Smooth muscle cell (in vitro differentiated cells): Measurements from ENCODE around the gene BMP8B. TPM values are rescaled to one million over a fixed set of nuclear protein-coding genes. Genes with fewer than 3 reads are reported as not detected.

Experiments
- DNase-seq: peaks from one replicate; lab custom pipeline; 2025; ENCODE audit not compliant: unreplicated experiment; lab: John Stamatoyannopoulos, UW
- H2AFZ ChIP-seq: fragments of 200-600 bp; sonication (generic); 2 replicates; pipeline ENCODE4 v1.6.0; 2016; ENCODE audit warnings: antibody characterized with exemption, low read depth, mild to moderate bottlenecking
- H3F3A ChIP-seq: fragments of 200-600 bp; sonication (generic); 2 replicates; pipeline ENCODE4 v1.6.0; 2017; ENCODE audit warnings: antibody characterized with exemption, low read depth
- H3K27ac ChIP-seq: fragments of 200-600 bp; sonication (generic); 2 replicates; pipeline ENCODE4 v1.5.1; 2016; ENCODE audit warnings: low read depth, mild to moderate bottlenecking
- H3K27me3 ChIP-seq: fragments of 200-600 bp; sonication (generic); 2 replicates; pipeline ENCODE4 v1.6.1; 2016; ENCODE audit warnings: low read depth, mild to moderate bottlenecking
- H3K36me3 ChIP-seq: fragments of 200-600 bp; sonication (generic); 2 replicates; pipeline ENCODE4 v1.5.1; 2016; ENCODE audit warnings: low read depth
- H3K4me1 ChIP-seq: fragments of 200-600 bp; sonication (generic); 2 replicates; pipeline ENCODE4 v1.5.1; 2016; ENCODE audit warnings: low read depth
- H3K4me2 ChIP-seq: fragments of 200-600 bp; sonication (generic); 2 replicates; pipeline ENCODE4 v1.6.0; 2016; ENCODE audit warnings: mild to moderate bottlenecking
- H3K4me3 ChIP-seq: fragments of 200-600 bp; sonication (generic); 2 replicates; pipeline ENCODE4 v1.5.1; 2016; ENCODE audit warnings: mild to moderate bottlenecking
- H3K79me2 ChIP-seq: fragments of 200-600 bp; sonication (generic); 2 replicates; pipeline ENCODE4 v1.6.0; 2016; ENCODE audit warnings: low read depth, mild to moderate bottlenecking
- H3K9ac ChIP-seq: fragments of 200-600 bp; sonication (generic); 2 replicates; pipeline ENCODE4 v1.6.0; 2016; ENCODE audit warnings: low read depth
- H3K9me3 ChIP-seq: fragments of 200-600 bp; sonication (generic); replicated peaks from 2 replicates; pipeline ENCODE4 v1.5.1; 2016; ENCODE audit warnings: low read depth
- H4K20me1 ChIP-seq: fragments of 200-600 bp; sonication (generic); 2 replicates; pipeline ENCODE4 v1.6.0; 2016; ENCODE audit warnings: low read depth
- CTCF ChIP-seq: fragments of 200-600 bp; sonication (generic); IDR thresholded peaks from 2 replicates; pipeline ENCODE4 v1.5.1; 2017; ENCODE audit warnings: borderline replicate concordance, mild to moderate bottlenecking, antibody characterized with exemption; ENCODE audit not compliant: insufficient read depth, poor library complexity, severe bottlenecking
- WGBS: methylation state at CpG from one replicate; pipeline ENCODE4 v1.1.7; 2016; ENCODE audit warnings: low lambda C conversion rate; 5-methylcytosine and 5-hydroxymethylcytosine counted together
- polyA plus RNA-seq: library from polyadenylated mRNA; unstranded; fragments of >200 nt; fragmentation: Nextera tagmentation; extraction: Ambion mirVana; gene quantifications from 2 replicates; pipeline ENCODE4 v1.2.1, GENCODE V29; 2016
- total RNA-seq: library from RNA; depleted of rRNA; stranded (reverse); fragments of >200 nt; gene quantifications from 2 replicates; pipeline ENCODE4 v1.2.3, GENCODE V29; 2014

The BMP8B gene
- total and polyA plus RNA-seq, 2 experiments from 2014 or later, result 0.06 TPM; not detected in 1

GRCh38 chr1:39735731-39736130, 52.9 kb downstream of the BMP8B start:
- no peak overlapping the region for H3K4me2 ChIP-seq
- DNase-seq, result no peak
- H3K4me3 ChIP-seq, result no peak overlapping the region
- no peaks in the 10 kb centered on the region for H3F3A ChIP-seq
- H3K9ac ChIP-seq, result no peak overlapping the region
- H3K4me1 ChIP-seq, result peaks cover 10% of the 10 kb centered on the region
- H3K9me3 ChIP-seq, result no peaks in the 10 kb centered on the region
- H3K27ac ChIP-seq, result no peak overlapping the region
- peaks cover 57% of the 10 kb centered on the region for H3K27me3 ChIP-seq
- TF ChIP-seq CTCF, result no peak
- WGBS, result 79% methylated on average over 3 of the region's 3 CpGs
- no peaks in the 10 kb centered on the region for H4K20me1 ChIP-seq
- peaks cover 13% of the 10 kb centered on the region for H3K79me2 ChIP-seq
- H3K36me3 ChIP-seq, result no peaks in the 10 kb centered on the region
- H2AFZ ChIP-seq, result no peak overlapping the region

GRCh38 chr1:39733161-39733560, 55.5 kb downstream of the BMP8B start:
- H3K27me3 ChIP-seq, result peaks cover 75% of the 10 kb centered on the region
- DNase-seq, result no peak
- H3K9ac ChIP-seq, result no peak overlapping the region
- H3K36me3 ChIP-seq, result no peaks in the 10 kb centered on the region
- no peaks in the 10 kb centered on the region for H3K9me3 ChIP-seq
- H3K4me2 ChIP-seq, result no peak overlapping the region
- H2AFZ ChIP-seq, result no peak overlapping the region
- H3K4me1 ChIP-seq, result no peaks in the 10 kb centered on the region
- no peak overlapping the region for H3K4me3 ChIP-seq
- WGBS, result 79% methylated on average over 7 of the region's 7 CpGs
- TF ChIP-seq CTCF, result no peak
- no peaks in the 10 kb centered on the region for H3K79me2 ChIP-seq
- no peaks in the 10 kb centered on the region for H3F3A ChIP-seq
- no peaks in the 10 kb centered on the region for H4K20me1 ChIP-seq
- no peak overlapping the region for H3K27ac ChIP-seq

- Histone ChIP-seq H3K27me3 (peaks cover 80% of the 10 kb centered on the region), H3K36me3 (no peaks in the 10 kb centered on the region), H3K4me3 (no peak overlapping the region), H3K27ac (no peak overlapping the region), H3K4me1 (no peaks in the 10 kb centered on the region), H2AFZ (no peak overlapping the region), H3K4me2 (no peak overlapping the region), H3K9me3 (no peaks in the 10 kb centered on the region), H3F3A (no peaks in the 10 kb centered on the region), H3K9ac (no peak overlapping the region), H4K20me1 (no peaks in the 10 kb centered on the region), H3K79me2 (no peaks in the 10 kb centered on the region)
- no peak for TF ChIP-seq CTCF
- 71% methylated on average over 3 of the region's 3 CpGs for WGBS
- no peak for DNase-seq
Observed at GRCh38 chr1:39732730-39733129, 55.9 kb downstream of the BMP8B start.

GRCh38 chr1:39729842-39730241, 58.8 kb downstream of the BMP8B start:
- Histone ChIP-seq H3K4me2 (no peak overlapping the region), H3K79me2 (no peaks in the 10 kb centered on the region), H4K20me1 (no peaks in the 10 kb centered on the region), H2AFZ (no peak overlapping the region), H3K27me3 (peaks cover 93% of the 10 kb centered on the region), H3F3A (no peaks in the 10 kb centered on the region), H3K27ac (no peak overlapping the region), H3K4me3 (no peak overlapping the region), H3K9ac (no peak overlapping the region), H3K4me1 (no peaks in the 10 kb centered on the region), H3K36me3 (no peaks in the 10 kb centered on the region), H3K9me3 (no peaks in the 10 kb centered on the region)
- DNase-seq, result no peak
- no peak for TF ChIP-seq CTCF
- WGBS, result 60% methylated on average over 4 of the region's 4 CpGs
